Panc1 (cell line): Measurements from ENCODE around the gene PTPRE. TPM values are rescaled to one million over a fixed set of nuclear protein-coding genes. Genes with fewer than 3 reads are reported as not detected.

ENCODE experiments used
- ATAC-seq: fragments of 200-7000 bp; cut with Tn5 transposase; 2 replicates; pipeline ENCODE4 v1.9.1; 2020; ENCODE audit warnings: mild to moderate bottlenecking, moderate library complexity
- BruUV-seq: library from RNA; stranded (reverse); fragments of 400-500 nt; replicated peaks from 2 replicates; lab custom pipeline; 2021; lab: Mats Ljungman, UMichigan
- CTCF ChIA-PET: fragments of 300-600 bp; sonication (Branson Sonifier 250); formaldehyde crosslinking; loops from one replicate; lab custom pipeline; 2022; ENCODE audit warnings: antibody characterized with exemption; lab: Charles Lee
- POLR2A ChIA-PET: fragments of 300-600 bp; sonication (Branson Sonifier 250); formaldehyde crosslinking; loops from one replicate; lab custom pipeline; 2022; ENCODE audit warnings: antibody characterized with exemption; lab: Charles Lee
- DNase-seq: peaks from one replicate; pipeline ENCODE4 v3.0.0-alpha.2; 2010; ENCODE audit warnings: low read depth, low spot score
- H3K27ac ChIP-seq: 2 replicates; pipeline ENCODE4 v1.5.1; 2011; ENCODE audit warnings: mild to moderate bottlenecking, low read length, inconsistent platforms
- H3K27me3 ChIP-seq: fragments of 200-500 bp; sonication (Bioruptor generic); 2 replicates; pipeline ENCODE4 v1.6.0; 2014; ENCODE audit warnings: low read length, inconsistent platforms; ENCODE audit not compliant: control insufficient read depth, insufficient read depth
- H3K36me3 ChIP-seq: fragments of 200-500 bp; sonication (Bioruptor generic); 2 replicates; pipeline ENCODE4 v1.5.1; 2014; ENCODE audit warnings: inconsistent platforms, mild to moderate bottlenecking, low read length, moderate library complexity; ENCODE audit not compliant: control insufficient read depth, insufficient read depth
- H3K4me1 ChIP-seq: 2 replicates; pipeline ENCODE4 v1.5.1; 2011; ENCODE audit warnings: inconsistent platforms, mild to moderate bottlenecking, low read length, moderate library complexity; ENCODE audit not compliant: control insufficient read depth, insufficient read depth
- H3K4me3 ChIP-seq, 2 experiments: 2 replicates each; pipeline ENCODE4 v1.5.1; 2011 to 2012; ENCODE audit warnings: low read depth in 2 of 2, low read length in 2 of 2, mild to moderate bottlenecking in 2 of 2, inconsistent platforms in 1 of 2, moderate library complexity in 1 of 2
- H3K9me3 ChIP-seq: fragments of 200-500 bp; sonication (Bioruptor generic); 2 replicates; pipeline ENCODE4 v1.5.1; 2014; ENCODE audit warnings: low read depth, mild to moderate bottlenecking, inconsistent platforms, low read length, moderate library complexity; ENCODE audit not compliant: control insufficient read depth, insufficient read depth
- CTCF ChIP-seq: fragments of 450-650 bp; IDR thresholded peaks from 2 replicates; pipeline ENCODE4 v1.5.1; 2017; ENCODE audit warnings: mild to moderate bottlenecking
- POLR2AphosphoS5 ChIP-seq: IDR thresholded peaks from 2 replicates; pipeline ENCODE4 v1.6.1; 2012; ENCODE audit warnings: mild to moderate bottlenecking, low read depth, low read length, moderate library complexity
- REST ChIP-seq, 2 experiments: IDR thresholded peaks; 2 replicates each; pipeline ENCODE4 v1.6.1; 2011 to 2012; ENCODE audit warnings: low read depth in 2 of 2, control low read depth in 1 of 2, low read length in 1 of 2, mild to moderate bottlenecking in 1 of 2, moderate library complexity in 1 of 2; ENCODE audit not compliant: insufficient read depth in 1 of 2
- SIN3A ChIP-seq: IDR thresholded peaks from 2 replicates; pipeline ENCODE4 v1.6.1; 2012; ENCODE audit warnings: low read depth, mild to moderate bottlenecking, low read length, moderate library complexity, borderline replicate concordance; ENCODE audit not compliant: insufficient read depth
- TCF7L2 ChIP-seq: IDR thresholded peaks from 2 replicates; pipeline ENCODE4 v1.6.1; 2011; ENCODE audit warnings: mild to moderate bottlenecking, low read depth, low read length, inconsistent platforms
- in situ Hi-C: cut with HindIII; loops from 2 replicates; pipeline ENCODE4 v1.10.0; 2016; ENCODE audit warnings: low sequenced_read_pairs, low pct_unique_long_range_greater_than_20kb
- intact Hi-C: fragments of 100-400 bp; cut with micrococcal nuclease; formaldehyde crosslinking; loops from one replicate; pipeline ENCODE4 v1.10.0; 2022; ENCODE audit not compliant: unreplicated experiment
- total RNA-seq: library from RNA; stranded (reverse); gene quantifications from one replicate; pipeline ENCODE4 v1.2.1, GENCODE V29; 2021; ENCODE audit not compliant: unreplicated experiment

PTPRE gene
- total RNA-seq, 1 experiment from 2014 or later = 0.44 TPM

GRCh38 chr10:127886371-127887051, 20.4 kb upstream of the PTPRE start:
- DNase-seq = no peak
- POLR2A ChIA-PET = no interaction called here
- H3K4me1 ChIP-seq = no peaks in the 10 kb centered on the region
- H3K27ac ChIP-seq = no peak overlapping the region
- no peak for TF ChIP-seq POLR2AphosphoS5
- no peaks in the 10 kb centered on the region for H3K36me3 ChIP-seq
- no peak overlapping the region for H3K4me3 ChIP-seq
- H3K27me3 ChIP-seq = peaks cover 6% of the 10 kb centered on the region
- no peak for ATAC-seq
- BruUV-seq = no TSS peak
- CTCF ChIA-PET = no interaction called here
- H3K9me3 ChIP-seq = no peaks in the 10 kb centered on the region
- in situ Hi-C loops = no loop called here
- intact Hi-C loops = no loop called here

- intact Hi-C loops = no loop called here
- no TSS peak for BruUV-seq
Observed at GRCh38 chr10:127887541-127888415, 19.1 kb upstream of the PTPRE start.

More at GRCh38 chr10:127887541-127888415, 19.1 kb upstream of the PTPRE start:
- ChIA-PET POLR2A (no interaction called here), CTCF (no interaction called here)
- H3K27me3 ChIP-seq = peaks cover 12% of the 10 kb centered on the region
- in situ Hi-C loops = no loop called here
- H3K9me3 ChIP-seq = no peaks in the 10 kb centered on the region
- no peak for DNase-seq
- TF ChIP-seq SIN3A (no peak), CTCF (no peak), REST (IDR thresholded peaks at IDR 0.05; ENCODE audit: insufficient read depth in 1 of 2, low read depth in 2 of 2, low read length in 1 of 2) (no peak), POLR2AphosphoS5 (no peak), TCF7L2 (no peak)
- H3K36me3 ChIP-seq = no peaks in the 10 kb centered on the region
- no peak for ATAC-seq
- no peak overlapping the region for H3K4me3 ChIP-seq
- H3K27ac ChIP-seq = no peak overlapping the region
- no peaks in the 10 kb centered on the region for H3K4me1 ChIP-seq
